Neuronal stem cell (in vitro differentiated cells): ENCODE measurements around the gene IFNLR1.

ENCODE experiments used
- DNase-seq: peaks from one replicate; pipeline ENCODE4 v3.0.0-alpha.2; 2013; ENCODE audit warnings: low spot score
- H2AFZ ChIP-seq: one replicate; pipeline ENCODE4 v1.6.1; 2013; ENCODE audit warnings: mild to moderate bottlenecking, low read length, inconsistent platforms
- H2AK5ac ChIP-seq: 2 replicates; pipeline ENCODE4 v1.6.1; 2013; ENCODE audit warnings: low read depth, mild to moderate bottlenecking, inconsistent platforms, low read length, moderate library complexity, mixed read lengths
- H2BK120ac ChIP-seq: 2 replicates; pipeline ENCODE4 v1.6.1; 2013; ENCODE audit warnings: low read depth, mild to moderate bottlenecking, inconsistent platforms, low read length, moderate library complexity, mixed read lengths
- H2BK12ac ChIP-seq: one replicate; pipeline ENCODE4 v1.6.1; 2013; ENCODE audit warnings: low read length, inconsistent platforms
- H2BK15ac ChIP-seq: 2 replicates; pipeline ENCODE4 v1.6.1; 2013; ENCODE audit warnings: mild to moderate bottlenecking, low read length, inconsistent platforms, mixed read lengths
- H2BK5ac ChIP-seq: one replicate; pipeline ENCODE4 v1.6.1; 2013; ENCODE audit warnings: inconsistent platforms, mild to moderate bottlenecking, low read length, moderate library complexity
- H3K14ac ChIP-seq: one replicate; pipeline ENCODE4 v1.6.1; 2013; ENCODE audit warnings: low read length, inconsistent platforms
- H3K18ac ChIP-seq: 2 replicates; pipeline ENCODE4 v1.6.1; 2013; ENCODE audit warnings: low read length, inconsistent platforms
- H3K23ac ChIP-seq: 2 replicates; pipeline ENCODE4 v1.6.1; 2013; ENCODE audit warnings: low read depth, mild to moderate bottlenecking, mixed read lengths, low read length, inconsistent platforms; ENCODE audit not compliant: poor library complexity
- H3K27ac ChIP-seq: replicated peaks from 3 replicates; pipeline ENCODE4 v1.5.1; 2013; ENCODE audit warnings: low read length, inconsistent platforms
- H3K27me3 ChIP-seq, 3 experiments: 2 replicates each; pipeline ENCODE4 v1.6.1; 2013; ENCODE audit warnings: low read length in 3 of 3, mild to moderate bottlenecking in 2 of 3, inconsistent platforms in 1 of 3, low read depth in 1 of 3, mixed read lengths in 1 of 3, moderate library complexity in 1 of 3; ENCODE audit not compliant: control insufficient read depth in 3 of 3, insufficient read depth in 3 of 3
- H3K36me3 ChIP-seq, 2 donors: replicated peaks in 1 of 2; 2 replicates each; pipeline ENCODE4 v1.6.1; 2013; ENCODE audit warnings: low read length in 2 of 2; ENCODE audit not compliant: control insufficient read depth in 2 of 2, insufficient read depth in 2 of 2
- H3K4ac ChIP-seq: 2 replicates; pipeline ENCODE4 v1.6.1; 2013; ENCODE audit warnings: inconsistent platforms, mild to moderate bottlenecking, low read length, moderate library complexity
- H3K4me1 ChIP-seq, 2 donors: 1 replicate in 1 of 2; 2 replicates in 1 of 2; pipeline ENCODE4 v1.6.1; 2013; ENCODE audit warnings: low read length in 2 of 2, low read depth in 1 of 2; ENCODE audit not compliant: control insufficient read depth in 2 of 2, insufficient read depth in 1 of 2
- H3K4me2 ChIP-seq: one replicate; pipeline ENCODE4 v1.6.1; 2013; ENCODE audit warnings: mild to moderate bottlenecking, low read length, inconsistent platforms; ENCODE audit not compliant: insufficient read depth, poor library complexity, severe bottlenecking
- H3K4me3 ChIP-seq, 2 donors: 2 replicates each; pipeline ENCODE4 v1.5.1; 2013; ENCODE audit warnings: low read length in 2 of 2, mild to moderate bottlenecking in 2 of 2, inconsistent platforms in 1 of 2, moderate library complexity in 1 of 2
- H3K79me1 ChIP-seq: one replicate; pipeline ENCODE4 v1.6.1; 2013; ENCODE audit warnings: low read depth, mild to moderate bottlenecking, inconsistent platforms, low read length, moderate library complexity
- H3K9ac ChIP-seq: one replicate; pipeline ENCODE4 v1.6.1; 2013; ENCODE audit warnings: mild to moderate bottlenecking, low read depth, low read length, inconsistent platforms; ENCODE audit not compliant: poor library complexity
- H3K9me3 ChIP-seq, 2 donors: replicated peaks in 1 of 2; 2 replicates each; pipeline versions ENCODE3 to v1.6.1; 2013; ENCODE audit warnings: low read length in 2 of 2, mild to moderate bottlenecking in 2 of 2, inconsistent platforms in 1 of 2, low read depth in 1 of 2, mixed read lengths in 1 of 2, moderate library complexity in 1 of 2; ENCODE audit not compliant: control insufficient read depth in 2 of 2, insufficient read depth in 1 of 2
- H4K8ac ChIP-seq: one replicate; pipeline ENCODE4 v1.6.1; 2013; ENCODE audit warnings: low read depth, mild to moderate bottlenecking, inconsistent platforms, low read length, moderate library complexity
- H4K91ac ChIP-seq: one replicate; pipeline ENCODE4 v1.6.1; 2013; ENCODE audit warnings: low read length, low read depth, mild to moderate bottlenecking, inconsistent platforms; ENCODE audit not compliant: poor library complexity
- WGBS, 2 donors: extraction: QIAGEN DNeasy Blood & Tissue Kit; methylation state at CpG; one replicate each; pipeline ENCODE4 v1.1.7; 2013; ENCODE audit warnings: missing lambda C conversion rate in 2 of 2, mixed read lengths in 1 of 2; ENCODE audit not compliant: insufficient read length in 2 of 2, insufficient replicate concordance in 1 of 2; ENCODE audit errors: extremely low coverage in 2 of 2; 5-methylcytosine and 5-hydroxymethylcytosine counted together

The IFNLR1 gene

DNA sequence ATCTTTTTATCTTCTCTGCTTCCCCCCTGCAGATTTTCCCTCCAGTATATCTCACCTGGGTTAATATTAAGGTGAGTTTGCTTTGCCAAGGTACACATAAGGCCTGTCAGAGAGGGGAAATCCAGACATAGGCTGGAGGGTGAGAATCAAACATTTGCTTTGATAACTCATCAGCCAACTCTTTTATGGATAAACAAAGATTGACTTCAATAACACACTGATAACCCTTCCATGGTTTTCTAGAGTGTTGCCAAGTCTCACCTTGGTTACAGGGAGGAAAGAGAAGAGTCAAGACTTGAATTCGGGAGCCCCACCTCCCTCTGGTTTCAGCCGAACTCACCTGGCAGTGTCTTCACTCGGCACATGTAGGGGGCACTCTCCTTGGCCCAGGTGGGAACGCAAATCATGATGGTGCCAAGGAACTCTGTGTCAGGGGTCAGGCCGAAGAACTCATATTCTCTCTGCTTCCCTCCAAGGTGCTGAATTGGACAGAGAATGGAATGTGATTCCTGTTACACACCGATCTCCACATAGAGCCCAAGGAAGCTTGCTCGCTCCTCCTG, 59.2 kb downstream of the IFNLR1 start:
- no peak overlapping the region for H4K8ac ChIP-seq
- H2BK120ac ChIP-seq: no peak overlapping the region
- H2BK15ac ChIP-seq: no peak overlapping the region
- H3K4ac ChIP-seq: no peak overlapping the region
- H3K9me3 ChIP-seq: peaks cover 0 to 2% of the 10 kb centered on the region in 2 donors
- no peak overlapping the region for H3K4me2 ChIP-seq
- no peak overlapping the region for H3K23ac ChIP-seq
- no peak overlapping the region for H2BK5ac ChIP-seq
- H3K27me3 ChIP-seq: peaks cover 0 to 2% (median 0%) of the 10 kb centered on the region in 3 experiments
- no peaks in the 10 kb centered on the region for H3K79me1 ChIP-seq
- no peak overlapping the region for H3K9ac ChIP-seq
- no peak overlapping the region for H3K27ac ChIP-seq
- no peak overlapping the region for H2BK12ac ChIP-seq
- H3K36me3 ChIP-seq: no peaks in the 10 kb centered on the region
- no peak overlapping the region for H3K18ac ChIP-seq
- no peak overlapping the region for H3K14ac ChIP-seq
- no peak overlapping the region for H3K4me3 ChIP-seq
- no peak overlapping the region for H4K91ac ChIP-seq
- H2AFZ ChIP-seq: no peak overlapping the region
- DNase-seq: no peak
- no peaks in the 10 kb centered on the region for H3K4me1 ChIP-seq
- no peak overlapping the region for H2AK5ac ChIP-seq
- WGBS, 2 donors: no CpG with 5 or more reads among the region's 7 CpGs

DNA sequence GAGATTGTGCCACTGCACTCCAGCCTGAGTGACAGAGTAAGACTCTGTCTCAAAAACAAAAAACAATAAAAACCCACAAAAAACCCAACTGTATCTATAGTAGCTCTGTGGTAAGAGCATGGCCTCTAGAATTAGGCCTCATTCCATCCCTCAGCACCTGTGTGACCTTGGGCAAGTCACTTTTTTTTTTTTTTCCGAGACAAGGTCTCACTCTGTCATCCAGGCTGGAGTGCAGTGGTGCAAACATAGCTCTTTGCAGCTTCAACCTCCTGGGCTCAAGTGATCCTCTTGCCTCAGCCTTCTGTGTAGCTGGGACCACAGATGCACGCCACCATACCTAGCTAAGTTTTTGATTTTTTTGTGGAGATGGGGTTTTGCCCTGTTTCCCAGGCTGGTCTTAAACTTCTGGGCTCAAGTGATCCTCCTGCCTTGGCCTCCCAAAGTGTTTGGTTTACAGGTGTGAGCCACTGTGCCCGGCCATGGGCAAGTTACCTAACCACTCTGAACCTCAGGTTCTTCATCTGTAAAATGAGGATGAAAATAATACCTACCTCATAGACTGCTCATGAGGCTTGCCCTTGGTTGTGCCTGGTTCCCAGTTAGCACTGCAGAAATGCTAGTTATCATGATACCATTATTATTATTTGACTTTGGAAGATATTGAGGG, 59.8 kb downstream of the IFNLR1 start:
- Histone ChIP-seq H2AFZ (no peak overlapping the region), H3K4me2 (no peak overlapping the region), H2BK5ac (no peak overlapping the region), H2AK5ac (no peak overlapping the region), H3K9ac (no peak overlapping the region), H3K36me3 (no peaks in the 10 kb centered on the region), H3K27me3 (peaks cover 0 to 2% (median 0%) of the 10 kb centered on the region in 3 experiments), H3K27ac (no peak overlapping the region), H3K23ac (no peak overlapping the region), H3K14ac (no peak overlapping the region), H3K4ac (no peak overlapping the region), H2BK120ac (no peak overlapping the region), H3K4me3 (no peak overlapping the region), H2BK12ac (no peak overlapping the region), H2BK15ac (no peak overlapping the region), H3K18ac (no peak overlapping the region), H3K9me3 (peaks cover 0 to 2% of the 10 kb centered on the region in 2 donors), H3K79me1 (no peaks in the 10 kb centered on the region), H4K91ac (no peak overlapping the region), H3K4me1 (no peaks in the 10 kb centered on the region), H4K8ac (no peak overlapping the region)
- no peak for DNase-seq
- WGBS, 2 donors: no CpG with 5 or more reads among the region's 3 CpGs

DNA sequence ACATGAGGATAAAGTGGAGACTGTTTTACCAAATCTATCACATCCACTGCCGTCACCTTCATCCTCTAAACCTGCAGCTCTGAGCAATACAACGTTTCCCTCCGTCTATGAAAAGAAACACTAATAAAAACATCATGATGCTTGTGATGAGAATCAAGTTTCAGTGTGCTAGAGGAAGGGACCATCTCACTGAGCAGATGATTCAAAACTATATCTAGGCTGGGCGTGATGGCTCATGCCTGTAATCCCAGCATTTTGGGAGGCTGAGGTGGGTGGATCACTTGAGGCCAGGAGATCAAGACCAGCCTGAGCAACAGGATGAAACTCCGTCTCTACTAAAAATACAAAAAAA, 60.4 kb downstream of the IFNLR1 start:
- no peak overlapping the region for H3K27ac ChIP-seq
- H3K9me3 ChIP-seq: peaks cover 0 to 2% of the 10 kb centered on the region in 2 donors
- no CpG with 5 or more reads among the region's 5 CpGs for WGBS, 2 donors
- no peak overlapping the region for H2BK12ac ChIP-seq
- no peak overlapping the region for H3K14ac ChIP-seq
- no peak overlapping the region for H2BK120ac ChIP-seq
- H2AK5ac ChIP-seq: no peak overlapping the region
- no peak overlapping the region for H3K4me2 ChIP-seq
- H3K27me3 ChIP-seq: peaks cover 0 to 2% (median 0%) of the 10 kb centered on the region in 3 experiments
- no peak overlapping the region for H3K9ac ChIP-seq
- H3K4me3 ChIP-seq: no peak overlapping the region
- H3K4ac ChIP-seq: no peak overlapping the region
- H3K79me1 ChIP-seq: no peaks in the 10 kb centered on the region
- H3K23ac ChIP-seq: no peak overlapping the region
- no peak for DNase-seq
- no peak overlapping the region for H3K18ac ChIP-seq
- H2AFZ ChIP-seq: no peak overlapping the region
- no peaks in the 10 kb centered on the region for H3K36me3 ChIP-seq
- no peak overlapping the region for H4K91ac ChIP-seq
- H2BK5ac ChIP-seq: no peak overlapping the region
- no peak overlapping the region for H4K8ac ChIP-seq
- H3K4me1 ChIP-seq: no peaks in the 10 kb centered on the region
- no peak overlapping the region for H2BK15ac ChIP-seq

DNA sequence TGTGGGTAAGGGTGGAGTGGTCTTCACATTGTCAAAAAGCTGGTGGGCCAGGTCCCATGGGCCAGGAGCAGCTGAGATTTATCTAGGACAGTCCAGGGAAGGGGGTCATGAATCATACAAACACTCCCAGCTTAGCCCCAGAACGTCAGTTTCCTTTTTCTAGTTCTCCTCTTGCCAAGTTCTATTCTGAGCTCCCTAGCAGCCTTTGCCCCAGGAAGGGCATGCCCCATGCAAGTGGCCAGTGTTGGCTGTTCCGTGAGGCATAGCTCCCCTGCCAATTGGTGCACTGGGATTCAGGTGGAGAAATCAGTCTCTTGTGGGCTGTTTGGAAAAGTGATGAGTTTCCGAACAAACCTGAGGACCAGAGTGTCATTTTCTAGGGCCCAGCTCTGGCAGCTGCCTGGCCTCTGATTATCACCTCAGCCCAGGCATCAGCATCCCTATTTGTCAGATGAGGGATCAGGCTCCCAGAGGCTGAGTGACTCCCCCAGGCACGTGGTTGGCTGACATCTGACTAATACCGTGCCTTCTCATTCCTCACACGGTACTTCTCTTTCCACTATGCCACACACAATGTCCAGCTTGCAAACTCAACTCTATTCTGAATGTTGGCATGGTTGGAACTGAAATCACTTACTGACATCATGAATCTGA, 60.9 kb downstream of the IFNLR1 start:
- H2AFZ ChIP-seq: no peak overlapping the region
- H2BK5ac ChIP-seq: no peak overlapping the region
- DNase-seq: no peak

More for the DNA sequence above, 60.9 kb downstream of the IFNLR1 start:
- no CpG with 5 or more reads among the region's 6 CpGs for WGBS, 2 donors
- no peak overlapping the region for H3K23ac ChIP-seq
- H2BK15ac ChIP-seq: no peak overlapping the region
- H3K27me3 ChIP-seq: peaks cover 0 to 2% (median 0%) of the 10 kb centered on the region in 3 experiments
- no peak overlapping the region for H2AK5ac ChIP-seq
- H3K36me3 ChIP-seq: no peaks in the 10 kb centered on the region
- H3K4me3 ChIP-seq: peak overlapping the region in 1 of 2 donors; percentile 13
- no peak overlapping the region for H3K9ac ChIP-seq
- no peak overlapping the region for H3K4me2 ChIP-seq
- H3K27ac ChIP-seq: no peak overlapping the region
- H3K18ac ChIP-seq: no peak overlapping the region
- no peaks in the 10 kb centered on the region for H3K4me1 ChIP-seq
- no peaks in the 10 kb centered on the region for H3K79me1 ChIP-seq
- no peak overlapping the region for H2BK12ac ChIP-seq
- H3K4ac ChIP-seq: no peak overlapping the region
- no peak overlapping the region for H2BK120ac ChIP-seq
- no peak overlapping the region for H4K91ac ChIP-seq
- no peak overlapping the region for H4K8ac ChIP-seq
- peaks cover 0 to 2% of the 10 kb centered on the region in 2 donors for H3K9me3 ChIP-seq
- H3K14ac ChIP-seq: no peak overlapping the region
